KOPT-K1 (cell line): Measurements from ENCODE around the gene RNF150.

Source experiments
- H3K27ac ChIP-seq: fragments of 200-600 bp; sonication (generic); 2 replicates; pipeline ENCODE4 v1.5.1; 2016; ENCODE audit warnings: antibody characterized with exemption, mild to moderate bottlenecking, low read depth, low read length; ENCODE audit not compliant: poor library complexity, severe bottlenecking
- H3K36me3 ChIP-seq: fragments of 200-600 bp; sonication (generic); 2 replicates; pipeline ENCODE4 v1.5.1; 2017; ENCODE audit warnings: antibody characterized with exemption, mild to moderate bottlenecking, low read length, moderate library complexity; ENCODE audit not compliant: insufficient read depth
- H3K9me3 ChIP-seq: fragments of 200-600 bp; sonication (generic); 2 replicates; pipeline ENCODE4 v1.5.1; 2017; ENCODE audit warnings: antibody characterized with exemption, low read length, mild to moderate bottlenecking; ENCODE audit not compliant: insufficient read depth, poor library complexity, severe bottlenecking

The RNF150 gene

GRCh38 chr4:141037446-141037845, 95.8 kb downstream of the RNF150 start:
- Histone ChIP-seq H3K36me3 (no peaks in the 10 kb centered on the region), H3K9me3 (peaks cover 7% of the 10 kb centered on the region), H3K27ac (no peak overlapping the region)

- Histone ChIP-seq H3K36me3 (no peaks in the 10 kb centered on the region), H3K27ac (no peak overlapping the region), H3K9me3 (peaks cover 7% of the 10 kb centered on the region)
These were observed 96.5 kb downstream of the RNF150 start for GRCh38 chr4:141036786-141037185.

GRCh38 chr4:141035920-141036319, 97.3 kb downstream of the RNF150 start:
- Histone ChIP-seq H3K36me3 (no peaks in the 10 kb centered on the region), H3K27ac (no peak overlapping the region), H3K9me3 (peaks cover 7% of the 10 kb centered on the region)

GRCh38 chr4:141028024-141028529, 105.2 kb downstream of the RNF150 start:
- Histone ChIP-seq H3K27ac (no peak overlapping the region), H3K36me3 (no peaks in the 10 kb centered on the region), H3K9me3 (no peaks in the 10 kb centered on the region)

- H3K36me3 ChIP-seq = no peaks in the 10 kb centered on the region
- H3K27ac ChIP-seq = no peak overlapping the region
- no peaks in the 10 kb centered on the region for H3K9me3 ChIP-seq
These were observed 105.8 kb downstream of the RNF150 start for GRCh38 chr4:141027421-141027820.

GRCh38 chr4:141026900-141027299, 106.4 kb downstream of the RNF150 start:
- Histone ChIP-seq H3K27ac (no peak overlapping the region), H3K36me3 (no peaks in the 10 kb centered on the region), H3K9me3 (no peaks in the 10 kb centered on the region)

- Histone ChIP-seq H3K9me3 (no peaks in the 10 kb centered on the region), H3K27ac (no peak overlapping the region), H3K36me3 (no peaks in the 10 kb centered on the region)
These were observed 110.2 kb downstream of the RNF150 start for GRCh38 chr4:141023051-141023450.

- Histone ChIP-seq H3K9me3 (no peaks in the 10 kb centered on the region), H3K36me3 (no peaks in the 10 kb centered on the region), H3K27ac (no peak overlapping the region)
These were observed 111.1 kb downstream of the RNF150 start for GRCh38 chr4:141022111-141022695.

- no peaks in the 10 kb centered on the region for H3K9me3 ChIP-seq
- no peaks in the 10 kb centered on the region for H3K36me3 ChIP-seq
- H3K27ac ChIP-seq = no peak overlapping the region
These were observed 111.7 kb downstream of the RNF150 start for GRCh38 chr4:141021397-141022110.

- H3K27ac ChIP-seq = no peak overlapping the region
- no peaks in the 10 kb centered on the region for H3K9me3 ChIP-seq
- H3K36me3 ChIP-seq = no peaks in the 10 kb centered on the region
These were observed 112.4 kb downstream of the RNF150 start for GRCh38 chr4:141020801-141021261.

GRCh38 chr4:141019768-141020167, 113.5 kb downstream of the RNF150 start:
- no peaks in the 10 kb centered on the region for H3K9me3 ChIP-seq
- H3K27ac ChIP-seq = no peak overlapping the region
- no peaks in the 10 kb centered on the region for H3K36me3 ChIP-seq

GRCh38 chr4:141016117-141016798, 117.0 kb downstream of the RNF150 start:
- H3K27ac ChIP-seq = no peak overlapping the region
- no peaks in the 10 kb centered on the region for H3K9me3 ChIP-seq
- no peaks in the 10 kb centered on the region for H3K36me3 ChIP-seq

GRCh38 chr4:141013899-141014298, 119.4 kb downstream of the RNF150 start:
- Histone ChIP-seq H3K36me3 (no peaks in the 10 kb centered on the region), H3K27ac (no peak overlapping the region), H3K9me3 (no peaks in the 10 kb centered on the region)

- Histone ChIP-seq H3K9me3 (no peaks in the 10 kb centered on the region), H3K36me3 (no peaks in the 10 kb centered on the region), H3K27ac (no peak overlapping the region)
These were observed 121.4 kb downstream of the RNF150 start for GRCh38 chr4:141011901-141012315.

GRCh38 chr4:141009931-141010330, 123.3 kb downstream of the RNF150 start:
- H3K9me3 ChIP-seq = no peaks in the 10 kb centered on the region
- H3K36me3 ChIP-seq = no peaks in the 10 kb centered on the region
- no peak overlapping the region for H3K27ac ChIP-seq
